ENCODE results near the gene FARS2. TPM values are rescaled to one million over a fixed set of nuclear protein-coding genes. Genes with fewer than 3 reads are reported as not detected.

The FARS2 gene
- total RNA-seq, 2 donors from 2014 or later: 16.2 to 18.3 TPM

DNA sequence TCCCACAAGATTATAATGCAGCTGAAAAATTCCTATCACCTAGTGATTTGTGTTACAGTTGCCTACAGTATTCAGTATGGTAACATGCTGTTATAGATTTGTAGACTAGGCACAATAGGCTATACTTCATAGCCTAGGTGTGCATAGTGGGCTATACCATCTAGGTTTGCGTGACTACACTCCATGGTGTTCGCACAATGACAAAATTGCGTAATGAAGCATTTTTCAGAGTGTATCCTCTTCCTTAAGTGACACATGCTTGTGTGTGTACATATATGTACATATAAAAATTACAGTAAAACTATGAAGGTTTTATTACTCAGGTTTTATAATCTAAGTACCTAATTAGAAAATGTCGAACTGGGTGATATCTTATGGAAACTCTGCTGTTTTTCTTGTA lies 133.0 kb downstream of the FARS2 start:
- Histone ChIP-seq H3K9ac (ENCODE audit: extremely low read depth, low read length, poor library complexity, severe bottlenecking) (no peak overlapping the region), H3K4me1 (ENCODE audit: control insufficient read depth, insufficient read depth, low read length) (no peaks in the 10 kb centered on the region), H3K27ac (ENCODE audit: low read depth, low read length) (no peak overlapping the region), H3K36me3 (ENCODE audit: control insufficient read depth, insufficient read depth, low read length) (no peaks in the 10 kb centered on the region), H3K9me3 (ENCODE audit: control insufficient read depth, low read length) (no peaks in the 10 kb centered on the region), H3K4me3 (ENCODE audit: low read length) (no peak overlapping the region), H3K27me3 (ENCODE audit: control insufficient read depth, insufficient read depth, low read length, poor library complexity, severe bottlenecking) (no peaks in the 10 kb centered on the region)
- H3K4me1 Mint-ChIP-seq: no peaks in the 10 kb centered on the region
- no peak for DNase-seq
- H3K9me3 Mint-ChIP-seq: no peaks in the 10 kb centered on the region
- no peaks in the 10 kb centered on the region for H3K36me3 Mint-ChIP-seq (ENCODE audit: low read depth)
- no peak overlapping the region for H3K4me3 Mint-ChIP-seq
- no peak overlapping the region for H3K27ac Mint-ChIP-seq
- TF ChIP-seq, protein P1, sequence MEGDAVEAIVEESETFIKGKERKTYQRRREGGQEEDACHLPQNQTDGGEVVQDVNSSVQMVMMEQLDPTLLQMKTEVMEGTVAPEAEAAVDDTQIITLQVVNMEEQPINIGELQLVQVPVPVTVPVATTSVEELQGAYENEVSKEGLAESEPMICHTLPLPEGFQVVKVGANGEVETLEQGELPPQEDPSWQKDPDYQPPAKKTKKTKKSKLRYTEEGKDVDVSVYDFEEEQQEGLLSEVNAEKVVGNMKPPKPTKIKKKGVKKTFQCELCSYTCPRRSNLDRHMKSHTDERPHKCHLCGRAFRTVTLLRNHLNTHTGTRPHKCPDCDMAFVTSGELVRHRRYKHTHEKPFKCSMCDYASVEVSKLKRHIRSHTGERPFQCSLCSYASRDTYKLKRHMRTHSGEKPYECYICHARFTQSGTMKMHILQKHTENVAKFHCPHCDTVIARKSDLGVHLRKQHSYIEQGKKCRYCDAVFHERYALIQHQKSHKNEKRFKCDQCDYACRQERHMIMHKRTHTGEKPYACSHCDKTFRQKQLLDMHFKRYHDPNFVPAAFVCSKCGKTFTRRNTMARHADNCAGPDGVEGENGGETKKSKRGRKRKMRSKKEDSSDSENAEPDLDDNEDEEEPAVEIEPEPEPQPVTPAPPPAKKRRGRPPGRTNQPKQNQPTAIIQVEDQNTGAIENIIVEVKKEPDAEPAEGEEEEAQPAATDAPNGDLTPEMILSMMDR (conservative IDR thresholded peaks at IDR 0.05): no peak
- WGBS, 2 experiments (ENCODE audit: insufficient coverage in 1 of 2, insufficient read length in 1 of 2): 50 to 73% methylated on average over 2 to 4 of the region's 4 CpGs
- H3K27me3 Mint-ChIP-seq (ENCODE audit: insufficient read depth): no peaks in the 10 kb centered on the region

DNA sequence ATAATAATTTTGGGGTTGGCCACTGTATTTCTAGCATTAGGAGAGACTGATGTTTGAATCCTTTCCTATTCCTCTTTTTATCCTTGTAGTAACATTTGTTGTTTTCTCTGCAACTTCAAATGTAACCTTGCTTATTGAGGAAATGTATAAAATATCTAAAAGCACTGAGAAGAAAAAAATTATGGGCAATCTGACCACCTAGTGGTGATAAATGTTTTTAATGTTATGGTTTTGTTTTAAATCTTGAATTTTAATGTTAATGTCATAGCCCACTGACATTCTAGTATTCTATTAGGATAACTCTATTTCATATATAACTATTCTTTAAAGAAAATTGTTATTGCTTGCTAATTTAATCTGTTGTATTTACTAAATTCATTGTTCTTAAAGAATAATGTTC lies 134.4 kb downstream of the FARS2 start:
- H3K9ac ChIP-seq (ENCODE audit: extremely low read depth, low read length, poor library complexity, severe bottlenecking): no peak overlapping the region

DNA sequence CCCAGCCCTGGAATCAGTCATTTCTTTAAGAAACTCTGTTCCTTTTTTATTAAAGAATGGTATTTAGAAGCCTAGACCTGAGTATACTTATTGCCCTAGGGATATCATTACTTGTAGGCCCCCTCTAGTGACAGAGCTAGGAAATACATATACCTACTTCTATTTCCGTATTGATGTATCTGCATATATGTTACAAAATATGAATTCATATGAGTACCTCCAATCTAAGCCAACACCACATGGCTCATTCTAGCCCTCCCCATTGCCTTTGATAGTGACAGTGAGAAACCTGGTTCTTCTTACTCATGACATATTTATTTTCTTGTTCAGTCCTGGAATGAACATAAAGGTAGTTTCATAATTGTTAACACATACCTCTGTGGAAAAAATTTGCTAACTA lies 137.2 kb downstream of the FARS2 start:
- DNase-seq: no peak
- Histone ChIP-seq H3K4me1 (ENCODE audit: control insufficient read depth, insufficient read depth, low read length) (no peaks in the 10 kb centered on the region), H3K27me3 (ENCODE audit: control insufficient read depth, insufficient read depth, low read length, poor library complexity, severe bottlenecking) (no peaks in the 10 kb centered on the region), H3K27ac (ENCODE audit: low read depth, low read length) (no peak overlapping the region), H3K9ac (ENCODE audit: extremely low read depth, low read length, poor library complexity, severe bottlenecking) (no peak overlapping the region), H3K4me3 (ENCODE audit: low read length) (no peak overlapping the region), H3K9me3 (ENCODE audit: control insufficient read depth, low read length) (peaks cover 7% of the 10 kb centered on the region), H3K36me3 (ENCODE audit: control insufficient read depth, insufficient read depth, low read length) (no peaks in the 10 kb centered on the region)
- peaks cover 6% of the 10 kb centered on the region for H3K4me1 Mint-ChIP-seq
- no CpG with 5 or more reads among the region's 1 CpG for WGBS, 2 experiments (ENCODE audit: insufficient coverage in 1 of 2, insufficient read length in 1 of 2)
- no peaks in the 10 kb centered on the region for H3K36me3 Mint-ChIP-seq (ENCODE audit: low read depth)
- H3K4me3 Mint-ChIP-seq: no peak overlapping the region
- TF ChIP-seq, protein P1 (conservative IDR thresholded peaks at IDR 0.05): peak; percentile 74
- H3K9me3 Mint-ChIP-seq: peaks cover 9% of the 10 kb centered on the region
- H3K27me3 Mint-ChIP-seq (ENCODE audit: insufficient read depth): no peaks in the 10 kb centered on the region
- H3K27ac Mint-ChIP-seq: no peak overlapping the region

More for the DNA sequence above, 134.4 kb downstream of the FARS2 start:
- Mint-ChIP-seq H3K27ac (no peak overlapping the region), H3K27me3 (ENCODE audit: insufficient read depth) (no peaks in the 10 kb centered on the region), H3K36me3 (ENCODE audit: low read depth) (no peaks in the 10 kb centered on the region), H3K4me1 (no peaks in the 10 kb centered on the region), H3K4me3 (no peak overlapping the region), H3K9me3 (no peaks in the 10 kb centered on the region)
- TF ChIP-seq, protein P1 (conservative IDR thresholded peaks at IDR 0.05): no peak
- DNase-seq: no peak
- Histone ChIP-seq H3K4me1 (ENCODE audit: control insufficient read depth, insufficient read depth, low read length) (no peaks in the 10 kb centered on the region), H3K9me3 (ENCODE audit: control insufficient read depth, low read length) (no peaks in the 10 kb centered on the region), H3K27ac (ENCODE audit: low read depth, low read length) (no peak overlapping the region), H3K4me3 (ENCODE audit: low read length) (no peak overlapping the region), H3K27me3 (ENCODE audit: control insufficient read depth, insufficient read depth, low read length, poor library complexity, severe bottlenecking) (no peaks in the 10 kb centered on the region), H3K36me3 (ENCODE audit: control insufficient read depth, insufficient read depth, low read length) (no peaks in the 10 kb centered on the region)
